ENCODE data around the gene PPM1A.

PPM1A gene

DNA sequence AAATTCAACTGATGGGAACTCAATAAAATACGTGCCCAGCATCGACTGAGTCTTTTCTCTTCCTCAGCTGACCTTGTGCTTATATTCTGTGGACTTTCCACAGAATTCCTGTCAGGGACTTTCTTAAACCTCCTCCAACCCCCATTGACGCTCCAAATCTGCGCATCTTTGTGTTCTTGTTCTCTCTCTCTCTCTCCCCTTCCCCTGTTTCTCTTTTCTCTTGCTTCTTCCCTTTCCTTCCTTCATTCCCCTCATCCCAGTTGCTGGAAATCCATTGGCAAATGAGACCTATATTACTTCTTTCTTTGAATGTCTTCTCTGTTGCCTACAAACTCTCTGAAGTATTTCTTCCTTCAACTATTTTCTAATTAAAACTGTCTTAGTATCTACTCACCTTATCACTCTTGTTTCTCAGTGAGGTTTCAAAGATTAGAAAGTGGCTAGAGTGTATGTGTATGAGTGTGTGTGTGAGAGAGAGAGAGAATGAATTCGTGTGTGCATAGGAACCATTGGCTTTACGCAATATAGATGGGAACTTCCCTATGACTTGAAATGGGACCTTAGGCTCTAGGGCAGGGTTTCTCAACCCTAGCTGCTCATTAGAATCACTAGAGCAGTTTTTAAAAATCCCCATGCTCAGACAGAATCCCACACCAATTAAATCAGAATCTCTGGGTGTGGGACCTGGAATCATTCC, 42.0 kb upstream of the PPM1A start:
- TF ChIP-seq CTCF (IDR thresholded peaks at IDR 0.05; ENCODE audit: borderline replicate concordance, control extremely low read depth, extremely low read depth, insufficient read depth, missing control alignments) = no peak
- DNase-seq (ENCODE audit: low spot score) = no peak
- in situ Hi-C loops (cut with MboI; ENCODE audit: low sequenced_read_pairs, unreplicated experiment) = loop anchor here (10.0 kb wide), 1 partner anchor 118 kb away; no protein-coding TSS in a partner anchor

DNA sequence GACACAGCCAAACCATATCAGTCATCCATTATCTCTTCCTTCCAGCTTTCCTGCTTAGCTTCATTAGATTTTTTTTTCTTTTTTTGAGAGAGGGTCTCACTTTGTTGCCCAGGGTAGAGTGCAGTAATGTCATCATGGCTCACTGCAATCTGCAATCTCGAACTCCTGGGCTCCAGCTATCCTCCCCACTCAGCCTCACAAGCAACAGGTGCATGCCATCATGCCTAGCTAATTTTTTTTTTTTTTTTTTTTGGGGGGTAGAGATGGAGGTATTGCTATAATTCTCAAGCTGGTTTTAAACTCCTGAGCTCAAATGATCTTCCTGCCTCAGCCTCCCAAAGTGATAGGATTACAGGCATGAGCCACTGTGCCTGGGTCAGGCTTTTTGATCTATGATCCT, 38.3 kb upstream of the PPM1A start:
- in situ Hi-C loops (cut with MboI; ENCODE audit: low sequenced_read_pairs, unreplicated experiment) = no loop called here
- TF ChIP-seq CTCF (IDR thresholded peaks at IDR 0.05; ENCODE audit: borderline replicate concordance, control extremely low read depth, extremely low read depth, insufficient read depth, missing control alignments) = no peak
- no peak for DNase-seq (ENCODE audit: low spot score)

DNA sequence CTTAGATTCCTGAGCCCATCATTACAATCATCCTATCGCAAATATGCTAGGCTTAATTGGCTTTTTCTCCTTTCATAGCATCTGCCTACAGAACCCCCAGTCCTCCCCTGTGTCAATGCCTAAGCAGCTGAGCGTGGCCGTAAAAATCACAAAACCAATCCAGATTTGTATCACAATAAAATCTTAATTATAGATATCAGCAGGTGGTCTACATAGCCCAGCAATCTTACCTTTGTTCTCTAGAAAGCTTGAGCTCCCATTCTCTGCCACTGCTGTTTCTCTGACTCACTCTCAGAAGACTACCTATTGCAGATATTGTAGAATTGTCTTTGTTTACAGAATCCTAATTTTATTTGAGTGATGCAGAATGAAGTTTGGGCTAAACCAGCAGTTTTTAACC, 37.9 kb upstream of the PPM1A start:
- no peak for TF ChIP-seq CTCF (IDR thresholded peaks at IDR 0.05; ENCODE audit: borderline replicate concordance, control extremely low read depth, extremely low read depth, insufficient read depth, missing control alignments)
- DNase-seq (ENCODE audit: low spot score) = no peak
- in situ Hi-C loops (cut with MboI; ENCODE audit: low sequenced_read_pairs, unreplicated experiment) = no loop called here

DNA sequence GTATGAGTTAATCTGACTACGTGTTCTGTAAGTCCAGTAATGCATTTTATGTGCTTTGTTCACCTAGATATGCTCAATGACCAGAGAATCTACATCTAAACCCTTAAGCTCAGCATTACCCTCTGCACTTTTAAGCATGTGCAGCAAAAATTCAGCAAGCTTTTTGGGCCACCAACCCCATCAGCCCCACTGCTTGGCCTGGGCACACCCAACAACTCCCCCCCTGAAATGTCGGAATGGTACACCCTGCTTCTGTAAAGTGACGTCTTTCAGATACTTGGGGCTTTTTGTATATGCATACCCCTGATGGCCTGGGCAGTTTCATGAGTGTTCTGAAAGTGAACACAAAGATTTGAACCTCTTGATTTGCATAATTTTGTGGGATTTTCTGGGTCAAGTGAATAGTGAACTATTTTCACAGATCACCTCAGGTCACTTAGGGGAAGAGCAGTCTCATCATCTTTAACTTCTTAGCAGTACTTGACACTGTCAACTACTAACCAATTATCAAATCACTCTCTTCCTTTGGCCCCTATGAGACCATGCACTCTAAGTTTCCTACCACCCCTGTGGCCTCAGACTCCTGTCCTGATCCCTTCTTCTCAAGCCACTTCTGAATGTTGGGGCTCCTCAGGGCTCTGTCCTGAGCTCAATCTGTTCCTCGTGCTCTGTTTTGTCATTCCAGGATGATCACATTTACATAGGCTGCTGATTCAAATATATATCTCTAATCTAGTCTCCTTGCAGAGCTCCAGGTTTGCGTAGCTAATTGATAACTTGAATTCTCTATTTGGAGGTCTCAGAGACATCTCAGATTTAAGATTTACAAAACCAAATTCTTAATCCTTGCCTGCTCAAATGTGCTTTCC, 36.3 kb upstream of the PPM1A start:
- peak; percentile 41 for DNase-seq (ENCODE audit: low spot score)
- in situ Hi-C loops (cut with MboI; ENCODE audit: low sequenced_read_pairs, unreplicated experiment) = no loop called here

GRCh38 chr14:60214003-60214402, 35.0 kb upstream of the PPM1A start:
- TF ChIP-seq CTCF (IDR thresholded peaks at IDR 0.05; ENCODE audit: borderline replicate concordance, control extremely low read depth, extremely low read depth, insufficient read depth, missing control alignments) = no peak
- no peak for DNase-seq (ENCODE audit: low spot score)
- in situ Hi-C loops (cut with MboI; ENCODE audit: low sequenced_read_pairs, unreplicated experiment) = no loop called here

More for the DNA sequence above, 36.3 kb upstream of the PPM1A start:
- no peak for TF ChIP-seq CTCF (IDR thresholded peaks at IDR 0.05; ENCODE audit: borderline replicate concordance, control extremely low read depth, extremely low read depth, insufficient read depth, missing control alignments)

DNA sequence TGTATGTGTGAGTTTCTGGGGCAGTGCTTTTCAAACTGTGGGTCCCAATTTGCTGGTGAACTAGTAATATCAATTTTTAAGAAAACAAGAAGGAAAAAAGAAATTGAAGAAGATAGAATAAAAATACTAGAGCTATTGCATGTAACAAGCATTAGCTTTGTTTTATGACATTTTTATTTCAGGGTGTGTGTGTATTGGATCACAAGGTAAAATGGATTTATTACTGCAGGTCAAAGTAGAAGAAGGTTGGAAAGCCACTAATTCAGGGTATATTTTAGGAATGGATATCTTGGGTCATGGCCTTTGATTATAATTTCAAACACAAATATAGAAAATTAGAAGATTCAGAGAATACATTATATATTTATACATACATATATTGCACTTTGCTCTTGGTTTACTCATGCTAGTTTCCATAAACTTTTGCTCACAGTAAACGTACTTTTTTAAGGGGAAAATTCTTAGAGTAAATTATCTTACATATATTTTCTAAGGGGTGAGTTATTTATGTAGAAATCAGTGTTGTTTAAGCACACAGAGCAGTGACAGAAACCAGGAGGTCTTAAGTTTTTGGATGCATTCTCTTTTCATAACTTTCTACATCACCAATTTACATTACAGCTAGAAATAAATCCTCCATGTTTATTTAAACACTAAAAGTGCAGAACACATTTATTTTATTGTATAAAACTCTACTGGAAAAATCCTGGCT, 34.5 kb upstream of the PPM1A start:
- TF ChIP-seq CTCF (IDR thresholded peaks at IDR 0.05; ENCODE audit: borderline replicate concordance, control extremely low read depth, extremely low read depth, insufficient read depth, missing control alignments) = no peak
- no peak for DNase-seq (ENCODE audit: low spot score)
- in situ Hi-C loops (cut with MboI; ENCODE audit: low sequenced_read_pairs, unreplicated experiment) = no loop called here

Data from GM13976 (cell line).